Neural crest cell (in vitro differentiated cells): ENCODE results near the gene CDH26. TPM values are rescaled to one million over a fixed set of nuclear protein-coding genes. Genes with fewer than 3 reads are reported as not detected.

Source experiments
- DNase-seq: peaks from one replicate; pipeline ENCODE4 v3.0.0; 2021; ENCODE audit warnings: low read depth, mixed read lengths, low spot score
- H3K27ac Mint-ChIP-seq: one replicate; pipeline ENCODE4 v1.8.0; 2021; ENCODE audit warnings: mild to moderate bottlenecking, mixed read lengths; ENCODE audit not compliant: unreplicated experiment
- H3K27me3 Mint-ChIP-seq: 2 replicates; pipeline ENCODE4 v1.8.0; 2021; ENCODE audit warnings: low read depth, mild to moderate bottlenecking, mixed read lengths
- H3K36me3 Mint-ChIP-seq: 2 replicates; pipeline ENCODE4 v1.8.0; 2021; ENCODE audit warnings: low read depth, mild to moderate bottlenecking, mixed read lengths
- H3K4me1 Mint-ChIP-seq: 2 replicates; pipeline ENCODE4 v1.8.0; 2021; ENCODE audit warnings: mixed read lengths
- H3K4me3 Mint-ChIP-seq: one replicate; pipeline ENCODE4 v1.8.0; 2021; ENCODE audit warnings: mild to moderate bottlenecking, mixed read lengths
- H3K9me3 Mint-ChIP-seq: 2 replicates; pipeline ENCODE4 v1.8.0; 2021; ENCODE audit warnings: mixed read lengths
- long read RNA-seq: library from polyadenylated mRNA; unstranded; transcript quantifications from one replicate; pipeline ENCODE4 v2.0.0, GENCODE V29; 2020
- total RNA-seq: library from RNA; stranded (reverse); gene quantifications from 2 replicates; pipeline ENCODE4 v1.2.1, GENCODE V29; 2021
- TF ChIP-seq, protein P1 (sequence below): fragments of 200-600 bp; sonication (generic); conservative IDR thresholded peaks from 2 replicates; pipeline ENCODE4 v1.5.0; 2021; ENCODE audit warnings: antibody characterized with exemption, mild to moderate bottlenecking

CDH26 gene
- 0.86 and 0.89 TPM in 2 replicates for total RNA-seq
- long read RNA-seq, partial matches to known transcripts, result 0 of 1 reads
- long read RNA-seq, other reads (novel, unspliced or antisense), result 1 of 1 reads

DNA sequence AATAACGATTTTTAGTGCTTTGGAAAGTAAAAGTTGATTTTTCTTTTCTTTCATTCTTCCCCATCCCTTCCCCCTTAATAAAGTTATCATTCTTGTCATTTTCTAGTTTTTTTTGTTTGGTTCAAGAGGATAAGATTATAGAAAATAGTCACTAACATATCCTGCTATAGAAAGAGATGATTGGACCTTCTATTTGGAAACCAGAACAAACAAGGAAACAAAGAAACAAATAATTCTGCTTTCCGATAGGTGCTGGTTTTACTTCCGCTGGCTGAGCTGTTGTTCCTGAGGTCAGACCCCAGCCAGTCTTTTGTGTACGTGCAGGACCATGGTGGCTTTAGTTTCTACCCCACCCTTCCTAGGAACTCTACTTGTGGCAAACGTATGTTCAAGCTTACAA is at the start of gene CDH26:
Gene CDH26 (plus strand): TSS at position 301 of the 400 bp plus-strand sequence. CDS start 304 bp downstream, outside the sequence.
- Mint-ChIP-seq H3K4me1 (peaks cover 8% of the 10 kb centered on the region), H3K36me3 (no peaks in the 10 kb centered on the region), H3K27ac (no peak within 1 kb of the TSS), H3K27me3 (no peaks in the 10 kb centered on the region), H3K9me3 (no peaks in the 10 kb centered on the region), H3K4me3 (no peak within 1 kb of the TSS)
- TF ChIP-seq, protein P1, sequence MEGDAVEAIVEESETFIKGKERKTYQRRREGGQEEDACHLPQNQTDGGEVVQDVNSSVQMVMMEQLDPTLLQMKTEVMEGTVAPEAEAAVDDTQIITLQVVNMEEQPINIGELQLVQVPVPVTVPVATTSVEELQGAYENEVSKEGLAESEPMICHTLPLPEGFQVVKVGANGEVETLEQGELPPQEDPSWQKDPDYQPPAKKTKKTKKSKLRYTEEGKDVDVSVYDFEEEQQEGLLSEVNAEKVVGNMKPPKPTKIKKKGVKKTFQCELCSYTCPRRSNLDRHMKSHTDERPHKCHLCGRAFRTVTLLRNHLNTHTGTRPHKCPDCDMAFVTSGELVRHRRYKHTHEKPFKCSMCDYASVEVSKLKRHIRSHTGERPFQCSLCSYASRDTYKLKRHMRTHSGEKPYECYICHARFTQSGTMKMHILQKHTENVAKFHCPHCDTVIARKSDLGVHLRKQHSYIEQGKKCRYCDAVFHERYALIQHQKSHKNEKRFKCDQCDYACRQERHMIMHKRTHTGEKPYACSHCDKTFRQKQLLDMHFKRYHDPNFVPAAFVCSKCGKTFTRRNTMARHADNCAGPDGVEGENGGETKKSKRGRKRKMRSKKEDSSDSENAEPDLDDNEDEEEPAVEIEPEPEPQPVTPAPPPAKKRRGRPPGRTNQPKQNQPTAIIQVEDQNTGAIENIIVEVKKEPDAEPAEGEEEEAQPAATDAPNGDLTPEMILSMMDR, result no peak
- DNase-seq, result no peak

DNA sequence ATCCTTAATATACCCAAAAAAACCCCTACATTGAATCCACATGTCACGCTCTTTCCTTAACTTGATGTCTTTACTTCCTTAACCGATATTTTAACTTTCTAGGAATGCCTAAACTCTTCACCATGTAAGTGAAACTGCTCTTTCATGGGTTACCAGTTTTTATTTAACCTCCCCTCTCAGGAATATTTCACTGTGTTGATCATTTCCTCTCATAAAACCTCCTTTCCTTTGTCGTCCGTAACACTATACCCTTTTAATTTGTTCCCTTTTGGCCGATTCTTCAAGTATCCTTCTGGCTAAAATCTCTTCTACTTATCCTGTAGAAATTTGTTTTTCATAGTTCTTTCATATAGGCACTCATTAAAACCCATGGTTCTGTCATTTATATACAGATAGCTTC is 49.4 kb upstream of the CDH26 start:
- Mint-ChIP-seq H3K36me3 (peaks cover 2% of the 10 kb centered on the region), H3K9me3 (no peaks in the 10 kb centered on the region), H3K27ac (no peak overlapping the region), H3K27me3 (peaks cover 13% of the 10 kb centered on the region), H3K4me3 (no peak overlapping the region), H3K4me1 (no peaks in the 10 kb centered on the region)
- no peak for DNase-seq
- TF ChIP-seq, protein P1, result no peak

DNA sequence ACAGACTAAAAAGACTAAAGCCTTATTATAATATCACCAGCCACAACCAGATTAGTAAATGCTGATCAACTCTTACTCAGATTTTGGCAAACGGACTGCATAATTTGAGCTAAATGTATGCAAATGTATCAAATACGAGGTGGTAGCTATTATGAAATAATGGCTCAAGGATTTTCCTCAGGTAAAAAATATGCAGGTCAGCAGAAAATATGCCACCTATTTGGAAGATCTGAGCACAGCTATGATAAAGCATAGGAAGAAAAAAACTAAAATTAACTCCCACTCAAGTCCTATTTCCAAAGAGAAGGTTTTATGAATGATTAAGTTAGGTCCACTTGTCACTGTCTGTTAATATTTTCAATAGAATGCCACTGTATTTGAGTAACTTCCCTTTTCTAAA is 47.2 kb upstream of the CDH26 start:
- no peak overlapping the region for H3K27ac Mint-ChIP-seq
- TF ChIP-seq, protein P1, result no peak
- H3K4me3 Mint-ChIP-seq, result no peak overlapping the region
- no peaks in the 10 kb centered on the region for H3K36me3 Mint-ChIP-seq
- DNase-seq, result no peak
- peaks cover 2% of the 10 kb centered on the region for H3K27me3 Mint-ChIP-seq
- no peaks in the 10 kb centered on the region for H3K4me1 Mint-ChIP-seq
- H3K9me3 Mint-ChIP-seq, result no peaks in the 10 kb centered on the region

DNA sequence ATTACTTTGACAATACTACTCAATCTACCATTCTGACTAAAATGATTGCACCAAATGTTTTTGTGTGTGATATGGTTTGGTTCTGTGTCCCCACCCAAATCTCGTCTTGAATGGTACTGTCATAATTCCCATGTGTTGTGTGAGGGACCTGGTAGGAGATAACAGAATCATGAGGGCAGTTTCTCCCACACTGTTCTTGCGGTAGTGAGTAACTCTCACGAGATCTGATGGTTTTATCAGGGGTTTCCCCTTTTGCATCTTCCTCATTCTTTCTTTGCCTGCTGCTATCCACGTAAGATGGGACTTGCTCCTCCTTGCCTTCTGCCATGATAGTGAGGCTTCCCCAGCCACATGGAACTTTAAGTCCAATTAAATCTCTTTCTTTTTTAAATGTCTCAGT is 45.6 kb upstream of the CDH26 start:
- no peaks in the 10 kb centered on the region for H3K27me3 Mint-ChIP-seq
- no peaks in the 10 kb centered on the region for H3K9me3 Mint-ChIP-seq
- no peak for DNase-seq
- no peaks in the 10 kb centered on the region for H3K4me1 Mint-ChIP-seq
- no peak overlapping the region for H3K4me3 Mint-ChIP-seq
- TF ChIP-seq, protein P1, result no peak
- no peaks in the 10 kb centered on the region for H3K36me3 Mint-ChIP-seq
- H3K27ac Mint-ChIP-seq, result no peak overlapping the region

DNA sequence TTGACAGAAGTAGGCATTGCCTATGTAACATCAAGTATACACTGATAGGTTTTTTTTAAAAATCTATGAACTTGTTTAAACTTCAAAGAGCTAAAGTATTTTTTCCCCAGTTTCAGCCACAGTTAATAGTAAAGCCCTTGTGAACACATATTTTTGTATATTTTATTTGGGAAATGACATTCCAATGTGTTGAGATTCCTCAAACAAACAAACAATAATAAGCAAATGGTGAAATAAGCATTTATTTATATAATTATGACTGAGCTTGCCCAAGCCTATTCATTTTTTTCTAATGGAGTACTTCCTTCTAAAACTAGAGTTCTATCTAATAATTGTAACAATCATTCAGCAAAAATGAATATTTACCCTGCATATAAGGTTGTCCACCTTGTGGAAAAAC is 37.3 kb upstream of the CDH26 start:
- no peak for DNase-seq
- Mint-ChIP-seq H3K4me1 (peaks cover 11% of the 10 kb centered on the region), H3K9me3 (no peaks in the 10 kb centered on the region), H3K27ac (no peak overlapping the region), H3K4me3 (no peak overlapping the region), H3K36me3 (no peaks in the 10 kb centered on the region), H3K27me3 (no peaks in the 10 kb centered on the region)
- TF ChIP-seq, protein P1, result no peak

DNA sequence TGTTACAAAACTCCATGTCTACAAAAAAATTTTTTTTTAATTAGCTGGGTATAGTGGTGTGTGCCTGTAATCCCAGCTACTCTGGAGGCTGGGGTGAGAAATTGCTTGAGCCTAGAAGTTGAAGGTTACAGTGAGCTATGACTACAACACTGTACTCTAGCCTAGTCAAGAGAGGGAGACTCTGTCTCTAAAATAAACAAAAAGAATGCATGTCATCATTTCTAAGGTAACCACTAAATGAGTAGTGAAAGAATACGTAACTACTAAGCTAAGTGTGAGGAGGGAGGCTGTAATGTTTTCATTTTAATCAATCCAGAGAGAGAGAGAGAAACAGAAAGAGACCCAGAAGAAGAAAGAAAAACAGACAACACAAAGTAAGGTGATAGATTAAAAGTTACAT is 34.7 kb upstream of the CDH26 start:
- H3K4me3 Mint-ChIP-seq, result no peak overlapping the region
- no peaks in the 10 kb centered on the region for H3K9me3 Mint-ChIP-seq
- H3K27ac Mint-ChIP-seq, result no peak overlapping the region
- H3K27me3 Mint-ChIP-seq, result no peaks in the 10 kb centered on the region
- H3K36me3 Mint-ChIP-seq, result no peaks in the 10 kb centered on the region
- TF ChIP-seq, protein P1, result no peak
- H3K4me1 Mint-ChIP-seq, result peaks cover 13% of the 10 kb centered on the region
- no peak for DNase-seq
